GM21447 (cell line): Measurements from ENCODE around the gene SULT4A1.

ENCODE experiments used
- ATAC-seq: cut with Tn5 transposase; IDR thresholded peaks from one replicate; pipeline ENCODE4 v1.9.1; 2021; ENCODE audit not compliant: unreplicated experiment

SULT4A1 gene

DNA sequence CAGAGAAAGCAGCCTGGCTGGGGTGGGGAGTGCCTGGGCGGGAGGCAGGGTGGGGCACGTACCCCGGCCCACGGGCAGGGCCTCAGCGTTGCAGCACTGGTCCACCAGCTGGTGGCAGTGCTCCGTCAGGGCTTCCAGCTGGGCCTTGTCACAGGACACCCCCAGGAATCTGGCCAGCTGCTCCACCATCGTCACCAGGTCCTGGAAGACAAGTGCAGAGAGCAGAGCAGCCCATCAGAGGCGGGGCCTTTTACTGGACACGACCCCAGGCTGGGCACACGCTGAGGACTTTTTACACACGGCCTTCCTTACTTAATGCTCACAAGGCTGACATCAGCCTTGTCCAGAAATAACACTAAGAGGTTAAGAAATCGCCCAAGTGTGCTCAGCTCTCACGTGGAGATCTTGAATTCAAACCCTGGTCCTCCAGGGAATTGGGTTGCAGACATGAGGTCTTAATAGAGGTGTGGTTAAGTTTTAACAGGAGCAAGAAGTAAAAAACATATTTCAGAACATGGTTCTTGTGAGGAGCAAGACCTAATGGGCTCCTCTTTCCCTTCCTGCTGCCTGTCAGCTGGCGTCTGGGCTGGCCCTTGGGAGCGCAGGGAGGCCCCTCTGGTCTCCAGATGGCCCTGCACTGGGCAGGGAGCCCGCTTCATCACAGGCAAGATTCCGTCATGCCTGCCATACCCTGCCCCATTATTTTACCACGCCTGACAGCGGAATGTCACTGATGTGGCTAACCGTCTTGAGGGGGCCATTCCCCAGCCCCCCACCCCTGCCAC, 33.1 kb downstream of the SULT4A1 start:
- no peak for ATAC-seq

GRCh38 chr22:43828725-43828997, 33.7 kb downstream of the SULT4A1 start:
- no peak for ATAC-seq

DNA sequence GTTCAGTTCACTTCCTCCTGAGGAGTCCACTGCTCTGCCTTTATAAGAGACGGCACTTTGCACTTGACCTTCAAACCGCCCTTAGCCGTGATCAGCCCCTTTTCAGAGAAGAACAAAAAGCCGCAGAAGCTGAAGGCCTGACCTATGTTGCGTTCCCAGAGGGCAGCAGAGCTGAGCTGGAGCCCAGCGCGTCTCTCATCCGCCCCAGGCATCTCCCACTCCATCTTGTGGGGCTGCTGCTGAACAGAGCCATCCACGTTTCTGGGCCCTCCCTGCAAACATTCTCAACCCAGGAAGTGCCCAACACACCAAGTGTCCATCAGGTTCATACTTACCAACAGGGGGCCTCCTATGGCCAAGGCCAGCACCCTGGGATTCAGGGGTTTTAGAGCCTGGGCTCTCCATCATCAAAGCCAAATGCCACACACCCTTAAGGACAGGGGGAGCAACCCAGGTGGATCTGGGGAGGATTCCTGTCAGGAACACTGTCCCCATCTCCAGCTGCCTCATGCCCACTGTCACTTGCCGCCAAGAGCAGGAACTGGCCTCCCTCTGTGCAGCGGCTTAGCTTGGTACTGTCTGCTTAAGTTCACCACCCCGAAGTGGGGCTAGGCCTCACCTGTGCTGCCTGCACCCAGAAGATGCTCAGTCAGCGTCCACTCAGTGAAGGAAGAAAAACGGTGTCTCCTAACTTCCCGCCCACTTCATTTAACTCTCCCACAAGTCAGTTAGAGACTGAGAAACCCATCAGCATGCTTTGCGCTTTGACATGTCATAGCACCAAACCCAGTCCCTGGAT, 34.2 kb downstream of the SULT4A1 start:
- no peak for ATAC-seq

DNA sequence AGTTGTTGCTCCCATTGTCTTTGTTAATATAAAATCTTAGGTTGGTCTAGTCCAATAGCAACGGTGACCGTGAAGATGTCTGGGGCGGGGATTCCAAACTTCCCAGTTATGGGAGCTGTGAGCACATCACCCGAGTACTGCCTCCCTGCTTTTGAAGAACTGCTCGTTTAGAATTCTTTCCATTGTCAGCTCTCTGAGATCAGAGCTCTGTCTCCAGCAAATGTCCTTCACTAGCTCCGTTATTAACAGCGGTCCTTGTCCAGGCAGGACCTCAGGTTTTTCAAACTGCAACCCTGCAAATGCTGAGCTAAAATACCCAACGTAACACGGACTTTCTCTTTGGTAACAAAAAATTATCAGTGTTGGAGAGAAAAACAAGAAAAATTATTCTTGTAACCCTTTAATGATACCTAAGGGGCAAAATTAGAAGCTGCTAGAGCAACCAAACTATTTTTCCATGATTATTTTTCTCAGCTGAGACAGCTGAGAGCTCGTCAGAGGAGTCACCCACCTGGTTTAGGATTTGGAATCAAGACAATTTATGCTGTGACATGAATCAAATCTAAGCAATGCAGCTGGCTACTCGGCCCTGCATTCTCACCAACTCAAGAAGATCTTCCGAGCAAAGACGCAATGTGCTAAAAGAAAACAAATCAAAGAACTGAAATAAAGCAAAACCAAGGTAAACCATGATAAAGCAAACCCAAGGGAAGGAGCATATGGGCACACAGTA, 35.1 kb downstream of the SULT4A1 start:
- ATAC-seq, result no peak

DNA sequence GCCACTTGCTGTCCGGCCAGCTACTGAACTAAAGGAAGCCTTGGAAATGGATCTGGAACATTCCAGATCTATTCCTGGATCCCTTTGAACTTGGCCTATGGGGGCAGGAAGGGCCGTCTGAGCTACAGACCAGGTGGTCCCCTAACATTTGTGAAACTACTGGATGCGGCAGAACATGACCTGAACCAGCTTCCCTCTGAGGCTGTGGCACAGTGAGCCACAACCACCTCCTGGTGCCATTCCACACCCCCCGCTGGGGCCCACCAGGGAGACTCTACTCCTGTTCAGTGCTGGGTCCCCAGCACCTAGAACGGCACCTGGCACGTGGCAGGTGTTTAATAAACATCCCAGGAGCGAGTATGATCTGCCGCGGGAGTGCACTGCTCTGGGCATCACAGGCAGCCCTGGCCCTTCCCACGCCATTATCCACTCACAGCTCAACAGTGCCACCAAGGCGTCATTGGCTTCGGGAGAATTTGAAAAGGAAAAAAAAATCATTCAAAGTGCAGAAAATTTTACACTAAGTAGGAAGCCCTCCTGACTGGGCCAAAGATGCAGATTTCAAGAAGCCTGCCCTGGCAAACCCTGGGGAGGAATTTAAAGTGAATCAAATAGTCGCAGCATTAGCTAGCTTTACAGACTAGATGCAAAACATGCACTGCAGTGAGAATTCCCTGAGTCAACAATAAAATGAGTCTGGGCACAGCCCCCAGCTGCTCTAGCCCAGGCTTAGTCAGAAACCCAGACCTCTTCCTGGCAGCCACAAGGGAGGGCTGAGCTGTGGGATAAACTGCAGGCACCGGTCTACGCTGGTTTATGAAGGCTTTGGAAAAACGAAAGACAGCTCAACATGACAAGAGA, 35.9 kb downstream of the SULT4A1 start:
- ATAC-seq, result no peak

DNA sequence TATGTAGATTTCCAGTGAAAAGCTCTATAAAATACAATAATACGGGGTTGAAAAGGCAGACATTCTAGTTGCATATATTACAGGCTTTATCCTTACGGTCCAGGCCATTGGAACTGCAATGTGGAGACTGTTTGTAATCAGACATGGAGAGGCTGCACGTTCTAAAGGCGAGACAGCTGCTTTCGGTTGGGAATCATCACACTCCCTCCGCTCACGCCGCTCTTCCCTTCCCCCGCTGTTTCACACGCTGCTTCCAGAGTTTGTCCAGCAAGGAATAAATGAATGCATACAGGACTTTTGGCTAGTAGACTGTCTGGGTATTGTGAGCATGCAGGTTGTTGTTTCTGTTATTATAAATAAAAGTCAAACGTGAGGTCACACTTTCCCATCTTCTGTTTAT, 36.7 kb downstream of the SULT4A1 start:
- no peak for ATAC-seq

DNA sequence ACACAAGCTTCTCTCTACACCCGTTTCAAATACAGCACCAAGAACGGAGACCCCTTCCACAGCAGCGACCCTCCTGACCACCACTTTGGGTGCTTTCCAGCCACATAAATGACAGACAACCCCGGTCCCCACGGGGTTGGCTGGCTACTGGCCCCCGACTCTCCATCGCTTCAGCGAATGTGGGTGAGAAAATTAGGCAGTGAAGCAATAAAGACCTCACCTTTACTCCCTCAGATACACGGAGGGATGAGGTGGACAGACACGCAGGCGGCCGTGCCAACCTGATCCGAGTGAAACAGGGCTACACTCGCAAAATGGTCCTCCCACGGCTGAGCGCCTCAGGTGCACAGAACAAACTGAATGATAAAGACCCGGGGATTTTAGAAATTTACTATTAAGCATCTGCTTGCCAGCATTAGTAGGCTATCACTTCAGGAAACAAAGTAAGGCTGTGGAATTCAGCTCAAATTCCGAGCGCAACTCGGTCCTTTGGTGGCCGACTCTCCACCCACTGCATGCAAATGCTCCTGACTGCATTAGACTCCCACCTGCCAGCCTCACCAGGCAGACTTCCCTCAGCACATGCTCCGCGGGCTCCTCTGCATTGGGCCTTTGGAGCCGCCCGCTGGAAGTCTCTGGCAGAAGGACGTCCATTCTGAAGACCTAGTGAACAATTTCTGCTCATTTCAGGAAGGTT, 37.4 kb downstream of the SULT4A1 start:
- ATAC-seq, result no peak

GRCh38 chr22:43823911-43824665, 38.2 kb downstream of the SULT4A1 start:
- ATAC-seq, result no peak

DNA sequence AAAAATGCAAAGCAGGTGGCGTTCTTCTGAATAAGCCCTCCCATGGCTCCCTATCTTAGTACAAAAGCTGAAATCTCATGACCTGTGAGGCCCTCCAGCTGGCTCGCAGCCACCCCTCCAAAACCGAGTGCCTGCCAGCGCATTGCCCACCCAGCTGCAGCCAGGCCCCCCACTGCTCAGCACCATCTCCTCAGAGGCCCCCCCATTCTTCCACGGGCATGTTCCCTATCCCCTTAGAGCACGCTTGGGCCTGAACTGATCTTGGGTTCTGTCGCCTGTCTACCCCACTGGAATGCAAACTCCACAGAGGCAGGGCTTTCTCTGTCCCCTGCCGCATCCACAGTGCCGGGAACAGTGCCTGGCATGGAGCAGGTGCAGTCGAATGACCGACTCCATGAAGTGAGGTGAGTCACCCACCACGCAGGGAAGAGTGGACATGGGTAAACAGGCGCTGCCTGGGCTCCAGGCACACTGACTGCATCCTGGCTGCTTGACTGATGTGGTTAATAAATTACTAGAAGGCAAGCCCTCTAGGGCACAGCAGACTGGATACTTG, 38.9 kb downstream of the SULT4A1 start:
- no peak for ATAC-seq

- no peak for ATAC-seq
Measured at GRCh38 chr22:43821606-43822425, 40.5 kb downstream of the SULT4A1 start.

DNA sequence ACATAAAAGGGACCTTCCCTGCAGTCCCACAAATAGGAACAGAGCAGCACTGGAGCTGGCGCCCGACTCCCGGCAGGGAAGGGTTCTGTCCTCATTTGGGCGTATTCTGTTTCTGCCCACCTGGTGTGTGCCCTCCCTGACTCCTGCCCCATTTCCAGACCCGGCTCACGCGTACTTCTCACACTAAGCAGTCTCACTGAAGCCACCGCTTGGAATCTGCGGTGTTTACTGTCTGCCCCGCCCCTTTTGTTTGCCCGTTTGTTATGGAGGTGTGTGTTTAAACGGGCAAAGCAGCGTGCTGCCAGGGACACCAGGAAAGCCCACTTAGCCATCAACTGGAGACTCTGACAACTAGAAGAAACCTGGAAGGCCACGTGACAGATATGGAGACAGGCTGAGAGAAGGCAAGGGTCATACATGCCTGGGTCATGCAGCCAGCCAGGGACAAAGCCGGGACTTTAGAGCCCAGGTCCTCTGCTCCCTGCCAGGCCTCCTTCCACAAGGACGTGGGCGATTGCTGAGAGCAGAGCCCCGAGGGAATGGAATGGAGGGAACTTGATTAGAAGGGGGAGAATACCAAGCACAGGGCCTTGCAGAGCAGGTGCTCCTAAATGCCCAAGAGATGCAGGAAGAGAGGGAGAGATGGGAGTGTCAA, 41.5 kb downstream of the SULT4A1 start:
- no peak for ATAC-seq

GRCh38 chr22:43819931-43820640, 42.2 kb downstream of the SULT4A1 start:
- no peak for ATAC-seq

- ATAC-seq, result no peak
Measured at GRCh38 chr22:43819421-43819921, 42.8 kb downstream of the SULT4A1 start.

DNA sequence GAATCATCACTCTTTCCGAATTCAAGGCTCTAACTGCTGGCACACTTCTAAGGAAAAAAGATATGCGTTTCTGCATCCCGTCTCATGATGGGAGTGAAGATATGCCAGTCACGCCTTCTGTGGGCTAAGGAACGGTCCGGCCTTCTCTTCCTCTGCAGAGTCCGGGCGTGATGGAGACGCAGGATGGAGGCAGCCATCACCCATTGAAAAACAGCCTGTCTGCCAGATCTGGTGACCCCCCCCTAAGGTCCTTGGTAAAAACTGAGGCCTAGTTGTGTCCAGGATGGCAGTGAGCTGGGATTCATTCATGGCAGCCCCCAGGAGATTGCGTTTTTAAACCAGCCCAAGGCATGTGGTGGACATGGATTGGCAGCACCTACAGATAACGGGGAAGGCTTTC, 43.3 kb downstream of the SULT4A1 start:
- ATAC-seq, result no peak

- no peak for ATAC-seq
Measured at GRCh38 chr22:43817402-43817801, 44.9 kb downstream of the SULT4A1 start.

DNA sequence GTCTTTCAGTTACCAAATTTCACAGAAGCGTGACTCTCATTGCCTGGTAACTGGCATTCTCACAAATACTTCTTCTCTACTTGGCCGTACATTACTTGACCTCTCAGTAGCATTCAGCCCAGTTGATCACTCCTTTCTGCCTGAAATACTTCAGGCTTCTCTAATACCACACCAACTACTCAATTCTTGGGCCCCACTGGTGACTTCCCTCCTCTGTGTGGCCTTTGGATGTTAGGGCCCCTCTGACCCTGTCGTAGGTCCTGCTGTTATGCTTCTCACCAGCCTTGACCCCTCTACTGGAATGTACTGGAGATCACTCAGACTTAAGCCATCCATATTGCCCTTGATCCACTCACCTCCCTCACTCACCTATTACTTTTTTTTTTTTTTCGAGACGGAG, 48.0 kb downstream of the SULT4A1 start:
- ATAC-seq, result no peak

DNA sequence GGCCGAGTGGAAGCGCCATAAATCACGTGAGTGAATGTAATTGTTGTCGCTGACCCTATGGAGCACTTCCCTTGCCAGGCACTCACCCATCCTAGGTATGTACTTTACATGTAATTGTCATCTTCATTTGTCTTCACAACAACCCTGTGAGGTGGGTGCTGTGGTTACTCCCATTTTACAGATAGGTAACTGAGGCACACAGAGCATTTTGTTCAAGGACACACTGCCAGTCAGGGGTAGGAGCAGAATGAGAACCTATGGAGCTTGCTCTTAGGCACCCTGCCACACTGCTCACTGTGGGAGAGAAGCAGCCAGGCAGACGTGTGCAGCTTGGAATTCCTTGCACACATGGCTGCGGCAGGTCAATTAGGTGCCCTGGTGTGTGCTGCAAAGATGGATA, 49.4 kb downstream of the SULT4A1 start:
- no peak for ATAC-seq
